ENCODE measurements around the gene AGBL1.

AGBL1 gene

GRCh38 chr15:86629409-86630356, 550.0 kb downstream of the AGBL1 start:
- H3K4me3 ChIP-seq (ENCODE audit: low read depth, low read length) = no peak overlapping the region

- H3K4me3 ChIP-seq (ENCODE audit: low read depth, low read length) = no peak overlapping the region
Measured at GRCh38 chr15:86630946-86631345, 551.3 kb downstream of the AGBL1 start.

GRCh38 chr15:86634146-86634545, 554.5 kb downstream of the AGBL1 start:
- H3K4me3 ChIP-seq (ENCODE audit: low read depth, low read length) = no peak overlapping the region

GRCh38 chr15:86634992-86635638, 555.4 kb downstream of the AGBL1 start:
- no peak overlapping the region for H3K4me3 ChIP-seq (ENCODE audit: low read depth, low read length)

GRCh38 chr15:86644339-86644738, 564.7 kb downstream of the AGBL1 start:
- no peak overlapping the region for H3K4me3 ChIP-seq (ENCODE audit: low read depth, low read length)

- no peak overlapping the region for H3K4me3 ChIP-seq (ENCODE audit: low read depth, low read length)
Measured at GRCh38 chr15:86645925-86646500, 566.3 kb downstream of the AGBL1 start.

- no peak overlapping the region for H3K4me3 ChIP-seq (ENCODE audit: low read depth, low read length)
Measured at GRCh38 chr15:86647810-86648440, 568.3 kb downstream of the AGBL1 start.

GRCh38 chr15:86649277-86649676, 569.6 kb downstream of the AGBL1 start:
- H3K4me3 ChIP-seq (ENCODE audit: low read depth, low read length) = no peak overlapping the region

GRCh38 chr15:86650094-86650493, 570.4 kb downstream of the AGBL1 start:
- no peak overlapping the region for H3K4me3 ChIP-seq (ENCODE audit: low read depth, low read length)

GRCh38 chr15:86653344-86654197, 573.9 kb downstream of the AGBL1 start:
- no peak overlapping the region for H3K4me3 ChIP-seq (ENCODE audit: low read depth, low read length)

- no peak overlapping the region for H3K4me3 ChIP-seq (ENCODE audit: low read depth, low read length)
Measured at GRCh38 chr15:86654501-86654900, 574.8 kb downstream of the AGBL1 start.

GRCh38 chr15:86657305-86657704, 577.6 kb downstream of the AGBL1 start:
- no peak overlapping the region for H3K4me3 ChIP-seq (ENCODE audit: low read depth, low read length)

GRCh38 chr15:86659724-86660411, 580.2 kb downstream of the AGBL1 start:
- no peak overlapping the region for H3K4me3 ChIP-seq (ENCODE audit: low read depth, low read length)

GRCh38 chr15:86661580-86661979, 581.9 kb downstream of the AGBL1 start:
- H3K4me3 ChIP-seq (ENCODE audit: low read depth, low read length) = no peak overlapping the region

- no peak overlapping the region for H3K4me3 ChIP-seq (ENCODE audit: low read depth, low read length)
Measured at GRCh38 chr15:86663304-86663703, 583.6 kb downstream of the AGBL1 start.

GRCh38 chr15:86663979-86664378, 584.3 kb downstream of the AGBL1 start:
- no peak overlapping the region for H3K4me3 ChIP-seq (ENCODE audit: low read depth, low read length)

GRCh38 chr15:86664581-86664980, 584.9 kb downstream of the AGBL1 start:
- no peak overlapping the region for H3K4me3 ChIP-seq (ENCODE audit: low read depth, low read length)

- H3K4me3 ChIP-seq (ENCODE audit: low read depth, low read length) = no peak overlapping the region
Measured at GRCh38 chr15:86676002-86676401, 596.3 kb downstream of the AGBL1 start.

- H3K4me3 ChIP-seq (ENCODE audit: low read depth, low read length) = no peak overlapping the region
Measured at GRCh38 chr15:86677278-86677677, 597.6 kb downstream of the AGBL1 start.

- no peak overlapping the region for H3K4me3 ChIP-seq (ENCODE audit: low read depth, low read length)
Measured at GRCh38 chr15:86685263-86685662, 605.6 kb downstream of the AGBL1 start.
